H1 (cell line): ENCODE measurements around the gene MAML3. TPM values are rescaled to one million over a fixed set of nuclear protein-coding genes. Genes with fewer than 3 reads are reported as not detected.
A peak's percentile ranks its signal among the peaks of the same experiment; 100 is the strongest.

Experiments
- CTCF ChIA-PET: fragments of 300-600 bp; sonication (Branson Sonifier 250); formaldehyde crosslinking; loops from one replicate; lab custom pipeline; 2021; ENCODE audit not compliant: partially characterized antibody; lab: Charles Lee
- POLR2A ChIA-PET: fragments of 300-600 bp; sonication (Branson Sonifier 250); formaldehyde crosslinking; loops from one replicate; lab custom pipeline; 2021; ENCODE audit warnings: inconsistent platforms; ENCODE audit not compliant: partially characterized antibody; lab: Charles Lee
- DNase-seq, 2 experiments: peaks; one replicate each; pipeline versions ENCODE4 v3.0.0 to v3.0.0-alpha.2; 2010 to 2022; ENCODE audit warnings: low spot score in 2 of 2, low read depth in 1 of 2, mixed read lengths in 1 of 2
- FAIRE-seq: peaks from 2 replicates; lab custom pipeline; 2011; peaks lifted over from hg19 to GRCh38; lab: Jason Lieb, UNC
- H2AFZ ChIP-seq: 2 replicates; pipeline ENCODE4 v1.8.1; 2012; ENCODE audit warnings: low read length, inconsistent platforms
- H2AK5ac ChIP-seq: 2 replicates; pipeline ENCODE4 v1.6.1; 2013; ENCODE audit warnings: low read depth, low read length
- H2BK120ac ChIP-seq: replicated peaks from 2 replicates; pipeline ENCODE3; 2013; ENCODE audit warnings: low read depth, low read length, inconsistent platforms
- H2BK12ac ChIP-seq: 2 replicates; pipeline ENCODE4 v1.6.1; 2013; ENCODE audit warnings: low read depth, low read length
- H2BK15ac ChIP-seq: 2 replicates; pipeline ENCODE4 v1.6.1; 2013; ENCODE audit warnings: low read length
- H2BK20ac ChIP-seq: 2 replicates; pipeline ENCODE4 v1.6.1; 2013; ENCODE audit warnings: low read length
- H2BK5ac ChIP-seq: 2 replicates; pipeline ENCODE4 v1.6.1; 2013; ENCODE audit warnings: low read depth, low read length
- H3K14ac ChIP-seq: 2 replicates; pipeline ENCODE4 v1.6.1; 2013; ENCODE audit warnings: inconsistent platforms; ENCODE audit not compliant: insufficient read length
- H3K18ac ChIP-seq: 2 replicates; pipeline ENCODE4 v1.6.1; 2013; ENCODE audit warnings: low read length; ENCODE audit errors: extremely low read depth
- H3K23ac ChIP-seq: 2 replicates; pipeline ENCODE4 v1.6.1; 2013; ENCODE audit warnings: inconsistent platforms; ENCODE audit not compliant: insufficient read length
- H3K23me2 ChIP-seq: 2 replicates; pipeline ENCODE4 v1.6.1; 2013; ENCODE audit warnings: low read depth, low read length
- H3K27ac ChIP-seq: 2 replicates; pipeline ENCODE4 v1.6.1; 2011; ENCODE audit warnings: low read depth, low read length, inconsistent platforms
- H3K27me3 ChIP-seq, 4 experiments: replicated peaks in 1 of 4; 1 replicate in 1 of 4; 2 replicates in 3 of 4; pipeline versions ENCODE4 v1.6.1 to v1.8.1; 2011 to 2013; ENCODE audit warnings: low read length in 3 of 4, mild to moderate bottlenecking in 3 of 4, inconsistent platforms in 2 of 4, mixed read lengths in 2 of 4, moderate library complexity in 1 of 4; ENCODE audit not compliant: control insufficient read depth in 3 of 4, insufficient read depth in 3 of 4; ENCODE audit errors: extremely low read depth in 1 of 4
- H3K36me3 ChIP-seq, 4 experiments: 2 replicates each; pipeline versions ENCODE4 v1.6.1 to v1.8.1; 2011 to 2013; ENCODE audit warnings: mild to moderate bottlenecking in 4 of 4, low read length in 3 of 4, moderate library complexity in 2 of 4, control low read depth in 1 of 4, inconsistent platforms in 1 of 4; ENCODE audit not compliant: insufficient read depth in 4 of 4, control insufficient read depth in 2 of 4
- H3K4ac ChIP-seq: replicated peaks from 2 replicates; pipeline ENCODE3; 2013; ENCODE audit warnings: low read length, low read depth, mixed read lengths, inconsistent platforms; ENCODE audit not compliant: insufficient read length
- H3K4me1 ChIP-seq, 4 experiments: replicated peaks in 1 of 4; 1 replicate in 1 of 4; 2 replicates in 3 of 4; pipeline versions ENCODE4 v1.6.1 to v1.8.1; 2011 to 2013; ENCODE audit warnings: low read length in 3 of 4, inconsistent platforms in 2 of 4, mixed read lengths in 1 of 4; ENCODE audit not compliant: insufficient read depth in 4 of 4, control insufficient read depth in 3 of 4
- H3K4me2 ChIP-seq, 2 experiments: 2 replicates each; pipeline versions ENCODE4 v1.6.1 to v1.8.1; 2011 to 2013; ENCODE audit warnings: low read depth in 2 of 2, low read length in 2 of 2, control low read depth in 1 of 2, inconsistent platforms in 1 of 2, mild to moderate bottlenecking in 1 of 2; ENCODE audit not compliant: insufficient read depth in 1 of 2
- H3K4me3 ChIP-seq, 4 experiments: fragments of 200-600, 300-600 bp in 1 of 4; sonication (generic), shearing (Covaris generic), sonication (Bioruptor Twin) in 1 of 4; 2 replicates each; pipeline versions ENCODE4 v1.5.1 to v1.8.1; 2011 to 2016; ENCODE audit warnings: low read length in 4 of 4, low read depth in 3 of 4, control low read depth in 2 of 4, inconsistent platforms in 2 of 4, mild to moderate bottlenecking in 2 of 4, mixed read lengths in 1 of 4, moderate library complexity in 1 of 4; ENCODE audit not compliant: insufficient read depth in 2 of 4; ENCODE audit errors: extremely low read depth in 1 of 4
- H3K56ac ChIP-seq: replicated peaks from 2 replicates; pipeline ENCODE3; 2013; ENCODE audit warnings: low read depth, mild to moderate bottlenecking, mixed read lengths, low read length, inconsistent platforms; ENCODE audit not compliant: insufficient read length
- H3K79me1 ChIP-seq: 2 replicates; pipeline ENCODE4 v1.6.1; 2013; ENCODE audit warnings: low read depth, low read length, control low read depth
- H3K79me2 ChIP-seq, 2 experiments: 2 replicates each; pipeline versions ENCODE4 v1.6.1 to v1.8.1; 2012 to 2013; ENCODE audit warnings: low read length in 2 of 2, mild to moderate bottlenecking in 2 of 2, inconsistent platforms in 1 of 2; ENCODE audit not compliant: insufficient read depth in 2 of 2, control insufficient read depth in 1 of 2
- H3K9ac ChIP-seq, 4 experiments: replicated peaks in 1 of 4; 1 replicate in 1 of 4; 2 replicates in 3 of 4; pipeline versions ENCODE4 v1.6.1 to v1.8.1; 2011 to 2013; ENCODE audit warnings: low read depth in 3 of 4, low read length in 3 of 4, control low read depth in 2 of 4, mild to moderate bottlenecking in 2 of 4, moderate library complexity in 2 of 4, inconsistent platforms in 1 of 4; ENCODE audit errors: extremely low read depth in 1 of 4
- H3K9me3 ChIP-seq, 2 experiments: 2 replicates each; pipeline versions ENCODE4 v1.6.1 to v1.8.1; 2012 to 2013; ENCODE audit warnings: mild to moderate bottlenecking in 2 of 2, moderate library complexity in 2 of 2, control low read depth in 1 of 2, inconsistent platforms in 1 of 2, low read depth in 1 of 2, low read length in 1 of 2, mixed read lengths in 1 of 2; ENCODE audit not compliant: insufficient read depth in 2 of 2
- H4K20me1 ChIP-seq, 2 experiments: replicated peaks in 1 of 2; 2 replicates each; pipeline versions ENCODE3 to v1.8.1; 2011 to 2013; ENCODE audit warnings: inconsistent platforms in 2 of 2, low read length in 2 of 2, mild to moderate bottlenecking in 1 of 2; ENCODE audit not compliant: insufficient read depth in 2 of 2, control insufficient read depth in 1 of 2
- H4K5ac ChIP-seq: 2 replicates; pipeline ENCODE4 v1.6.1; 2013; ENCODE audit warnings: low read length, low read depth, mixed read lengths, inconsistent platforms; ENCODE audit not compliant: insufficient read length
- H4K8ac ChIP-seq: 2 replicates; pipeline ENCODE4 v1.8.0; 2013; ENCODE audit warnings: mild to moderate bottlenecking, moderate library complexity, low read length, inconsistent platforms; ENCODE audit not compliant: insufficient read depth; ENCODE audit errors: extremely low read depth
- H4K91ac ChIP-seq: replicated peaks from 2 replicates; pipeline ENCODE3; 2013; ENCODE audit warnings: low read length, mixed read lengths, inconsistent platforms; ENCODE audit not compliant: insufficient read length
- CBX5 ChIP-seq: fragments of 300-800, 300-1000 bp; sonication (generic); IDR thresholded peaks from 2 replicates; pipeline ENCODE4 v1.7.1; 2016; ENCODE audit warnings: antibody characterized with exemption, low read length, low read depth
- CBX8 ChIP-seq: fragments of 300-800, 300-1000 bp; sonication (generic); IDR thresholded peaks from 2 replicates; pipeline ENCODE4 v1.7.1; 2016; ENCODE audit warnings: low read depth, low read length, borderline replicate concordance
- HDAC2 ChIP-seq, 2 experiments: fragments of 300-600 bp in 1 of 2; sonication (generic) in 1 of 2; IDR thresholded peaks; 2 replicates each; pipeline ENCODE4 v1.6.1; 2011 to 2012; ENCODE audit warnings: low read depth in 2 of 2, low read length in 2 of 2, mild to moderate bottlenecking in 2 of 2, moderate library complexity in 2 of 2, borderline replicate concordance in 1 of 2, inconsistent platforms in 1 of 2
- RNF2 ChIP-seq: fragments of 200-900, 300-1000 bp; sonication (generic); IDR thresholded peaks from 2 replicates; pipeline ENCODE4 v1.7.1; 2016; ENCODE audit warnings: borderline replicate concordance, low read depth, mild to moderate bottlenecking, antibody characterized with exemption, low read length; ENCODE audit not compliant: poor library complexity, severe bottlenecking; ENCODE audit errors: missing control alignments
- WGBS, 2 experiments: shearing (Covaris generic) in 1 of 2; methylation state at CpG; one replicate each; pipeline versions ENCODE4 v1.1.6 to v1.1.7; 2013 to 2015; ENCODE audit warnings: low lambda C conversion rate in 2 of 2, mixed read lengths in 2 of 2, inconsistent platforms in 1 of 2, low coverage in 1 of 2, missing lambda C conversion rate in 1 of 2; ENCODE audit not compliant: insufficient replicate concordance in 2 of 2, insufficient coverage in 1 of 2, insufficient read length in 1 of 2; ENCODE audit errors: extremely low coverage in 1 of 2, missing lambda C conversion rate in 1 of 2; 5-methylcytosine and 5-hydroxymethylcytosine counted together
- polyA plus RNA-seq, 7 experiments: library from polyadenylated mRNA; depleted of rRNA in 3 of 7; stranded (reverse) in 5 of 7; unstranded in 2 of 7; fragments of >200 nt in 5 of 7; fragments of 200-250 nt in 2 of 7; gene quantifications; 1 replicate in 5 of 7; 2 replicates in 1 of 7; 4 replicates in 1 of 7; pipeline versions ENCODE4 v1.2.1 to v1.2.3, GENCODE V29; 2011 to 2013; ENCODE audit warnings: missing spikeins in 2 of 7, mixed read lengths in 2 of 7
- total RNA-seq: library from RNA; stranded (reverse); fragmentation: NEBNext Ultra II Directional; extraction: Animal tissue kit (Norgen Biotek cat#: 25700); gene quantifications from 2 replicates; pipeline ENCODE4 v1.2.1, GENCODE V29; 2021
- TF ChIP-seq, protein P1 (sequence below): IDR thresholded peaks from 2 replicates; pipeline ENCODE4 v1.6.1; 2011; ENCODE audit warnings: low read length, improper control_type of control experiment
- TF ChIP-seq, protein P2 (sequence below): IDR thresholded peaks from 2 replicates; pipeline ENCODE4 v1.6.1; 2011; ENCODE audit warnings: low read depth, mild to moderate bottlenecking, low read length; ENCODE audit not compliant: insufficient read depth

Gene MAML3
- total and polyA plus RNA-seq, 2 of the 8 experiments (the other 6 are each of a cell fraction or from before 2014, with no cell fraction given), result 2.1 to 5.7 TPM

DNA sequence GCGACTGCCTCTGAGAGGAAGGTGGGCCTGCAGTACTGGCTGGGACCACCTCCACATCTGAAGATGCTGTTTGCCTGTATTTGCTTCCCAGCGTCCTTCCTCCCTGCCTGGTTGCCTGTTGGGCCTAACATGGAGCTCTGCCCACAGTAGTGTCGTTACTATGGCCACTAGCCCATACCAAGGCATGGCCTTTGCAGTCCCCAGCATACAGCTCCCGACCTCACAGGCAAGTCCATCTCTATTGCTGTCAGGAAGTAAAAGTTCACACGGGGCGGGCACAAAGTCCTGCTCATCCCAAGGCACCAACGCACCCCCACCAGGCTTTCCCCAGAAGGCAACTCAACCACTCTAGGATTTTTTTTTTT lies 71.6 kb downstream of the MAML3 start:
- H4K20me1 ChIP-seq, result no peaks in the 10 kb centered on the region
- H3K23me2 ChIP-seq, result no peaks in the 10 kb centered on the region
- no peak overlapping the region for H2AFZ ChIP-seq
- no peak for TF ChIP-seq RNF2
- TF ChIP-seq HDAC2 (IDR thresholded peaks at IDR 0.05; ENCODE audit: borderline replicate concordance in 1 of 2, low read depth in 2 of 2, low read length in 2 of 2), result no peak
- TF ChIP-seq, protein P1, sequence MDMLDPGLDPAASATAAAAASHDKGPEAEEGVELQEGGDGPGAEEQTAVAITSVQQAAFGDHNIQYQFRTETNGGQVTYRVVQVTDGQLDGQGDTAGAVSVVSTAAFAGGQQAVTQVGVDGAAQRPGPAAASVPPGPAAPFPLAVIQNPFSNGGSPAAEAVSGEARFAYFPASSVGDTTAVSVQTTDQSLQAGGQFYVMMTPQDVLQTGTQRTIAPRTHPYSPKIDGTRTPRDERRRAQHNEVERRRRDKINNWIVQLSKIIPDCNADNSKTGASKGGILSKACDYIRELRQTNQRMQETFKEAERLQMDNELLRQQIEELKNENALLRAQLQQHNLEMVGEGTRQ, result no peak
- TF ChIP-seq CBX8, result no peak
- TF ChIP-seq CBX5, result no peak
- TF ChIP-seq, protein P2, sequence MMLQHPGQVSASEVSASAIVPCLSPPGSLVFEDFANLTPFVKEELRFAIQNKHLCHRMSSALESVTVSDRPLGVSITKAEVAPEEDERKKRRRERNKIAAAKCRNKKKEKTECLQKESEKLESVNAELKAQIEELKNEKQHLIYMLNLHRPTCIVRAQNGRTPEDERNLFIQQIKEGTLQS, result no peak
- no peak overlapping the region for H3K27ac ChIP-seq
- H2AK5ac ChIP-seq, result no peak overlapping the region
- no peak overlapping the region for H3K4me2 ChIP-seq
- H4K8ac ChIP-seq, result no peak overlapping the region; the same call in 1 of the 2 replicates
- no peak overlapping the region for H2BK5ac ChIP-seq
- no peak overlapping the region for H2BK120ac ChIP-seq
- H3K27me3 ChIP-seq, result no peaks in the 10 kb centered on the region
- no peak for DNase-seq
- peak overlapping the region; percentile 82 for H2BK12ac ChIP-seq
- WGBS, 2 experiments, result 87% methylated on average over 7 of the region's 7 CpGs; no CpG with 5 or more reads in 1 of the 2 experiments
- POLR2A ChIA-PET, result interaction anchor here (0.7 to 1.7 kb wide), 4 partner anchors 11 to 68 kb away, joined by 3 to 7 read pairs (median 4); no protein-coding TSS in a partner anchor
- H3K9me3 ChIP-seq, result no peaks in the 10 kb centered on the region
- CTCF ChIA-PET, result interaction anchor here (0.6 to 1.4 kb wide), 10 partner anchors 11 to 248 kb away, joined by 3 to 4 read pairs (median 3); no protein-coding TSS in a partner anchor
- H3K14ac ChIP-seq, result no peak overlapping the region
- no peaks in the 10 kb centered on the region for H3K79me2 ChIP-seq
- H4K5ac ChIP-seq, result no peak overlapping the region
- no peak overlapping the region for H3K4ac ChIP-seq
- H3K4me1 ChIP-seq, result peaks cover 1 to 20% (median 12%) of the 10 kb centered on the region in 4 experiments; a peak in 5 of 7 replicates
- no peaks in the 10 kb centered on the region for H3K79me1 ChIP-seq
- H3K4me3 ChIP-seq, result no peak overlapping the region
- H2BK15ac ChIP-seq, result no peak overlapping the region
- H3K9ac ChIP-seq, result no peak overlapping the region
- no peaks in the 10 kb centered on the region for H3K36me3 ChIP-seq
- H4K91ac ChIP-seq, result no peak overlapping the region
- no peak for FAIRE-seq
- no peak overlapping the region for H3K56ac ChIP-seq
- no peak overlapping the region for H3K23ac ChIP-seq
- H2BK20ac ChIP-seq, result no peak overlapping the region
- H3K18ac ChIP-seq, result no peak overlapping the region
